Measurements from ENCODE around the gene BBS1.

BBS1 gene

GRCh38 chr11:66477263-66478201 lies 32.9 kb upstream of the BBS1 start:
- no peak for DNase-seq (ENCODE audit: low spot score)

- peak; percentile 32 for DNase-seq (ENCODE audit: low spot score)
These were observed 31.6 kb upstream of the BBS1 start for GRCh38 chr11:66478729-66479393.

GRCh38 chr11:66479394-66480116 lies 30.9 kb upstream of the BBS1 start:
- DNase-seq (ENCODE audit: low spot score), result no peak

- peak; percentile 96 for DNase-seq (ENCODE audit: low spot score)
These were observed 30.1 kb upstream of the BBS1 start, which contains the start of gene DPP3 for GRCh38 chr11:66480117-66480938. DPP3 (plus strand) TSS chr11:66480434; CDS start chr11:66482201, 1,767 bp downstream.

- no peak for DNase-seq (ENCODE audit: low spot score)
These were observed 25.5 kb upstream of the BBS1 start for GRCh38 chr11:66484806-66485380.

- no peak for DNase-seq (ENCODE audit: low spot score)
These were observed 21.5 kb upstream of the BBS1 start for GRCh38 chr11:66488957-66489356.

GRCh38 chr11:66489636-66490035 lies 20.8 kb upstream of the BBS1 start:
- no peak for DNase-seq (ENCODE audit: low spot score)

- no peak for DNase-seq (ENCODE audit: low spot score)
These were observed 19.0 kb upstream of the BBS1 start for GRCh38 chr11:66491315-66491935.

GRCh38 chr11:66492161-66492865 lies 18.1 kb upstream of the BBS1 start:
- no peak for DNase-seq (ENCODE audit: low spot score)

GRCh38 chr11:66493130-66493529 lies 17.3 kb upstream of the BBS1 start:
- no peak for DNase-seq (ENCODE audit: low spot score)

GRCh38 chr11:66494458-66494857 lies 16.0 kb upstream of the BBS1 start:
- no peak for DNase-seq (ENCODE audit: low spot score)

GRCh38 chr11:66494935-66495334 lies 15.5 kb upstream of the BBS1 start:
- no peak for DNase-seq (ENCODE audit: low spot score)

- DNase-seq (ENCODE audit: low spot score), result no peak
These were observed 15.0 kb upstream of the BBS1 start for GRCh38 chr11:66495401-66495854.

GRCh38 chr11:66497206-66497605 lies 13.2 kb upstream of the BBS1 start:
- no peak for DNase-seq (ENCODE audit: low spot score)

- no peak for DNase-seq (ENCODE audit: low spot score)
These were observed 11.9 kb upstream of the BBS1 start for GRCh38 chr11:66498506-66498905.

GRCh38 chr11:66505276-66505816 lies 5.1 kb upstream of the BBS1 start:
- no peak for DNase-seq (ENCODE audit: low spot score)

GRCh38 chr11:66509131-66509561 lies 1.3 kb upstream of the BBS1 start:
- no peak for DNase-seq (ENCODE audit: low spot score)

- no peak for DNase-seq (ENCODE audit: low spot score)
These were observed 530 bp downstream of the BBS1 start for GRCh38 chr11:66510990-66511339.

- DNase-seq (ENCODE audit: low spot score), result no peak
These were observed 13.2 kb downstream of the BBS1 start for GRCh38 chr11:66523611-66524010.
